ENCODE data around the gene MFSD2B.

DNA sequence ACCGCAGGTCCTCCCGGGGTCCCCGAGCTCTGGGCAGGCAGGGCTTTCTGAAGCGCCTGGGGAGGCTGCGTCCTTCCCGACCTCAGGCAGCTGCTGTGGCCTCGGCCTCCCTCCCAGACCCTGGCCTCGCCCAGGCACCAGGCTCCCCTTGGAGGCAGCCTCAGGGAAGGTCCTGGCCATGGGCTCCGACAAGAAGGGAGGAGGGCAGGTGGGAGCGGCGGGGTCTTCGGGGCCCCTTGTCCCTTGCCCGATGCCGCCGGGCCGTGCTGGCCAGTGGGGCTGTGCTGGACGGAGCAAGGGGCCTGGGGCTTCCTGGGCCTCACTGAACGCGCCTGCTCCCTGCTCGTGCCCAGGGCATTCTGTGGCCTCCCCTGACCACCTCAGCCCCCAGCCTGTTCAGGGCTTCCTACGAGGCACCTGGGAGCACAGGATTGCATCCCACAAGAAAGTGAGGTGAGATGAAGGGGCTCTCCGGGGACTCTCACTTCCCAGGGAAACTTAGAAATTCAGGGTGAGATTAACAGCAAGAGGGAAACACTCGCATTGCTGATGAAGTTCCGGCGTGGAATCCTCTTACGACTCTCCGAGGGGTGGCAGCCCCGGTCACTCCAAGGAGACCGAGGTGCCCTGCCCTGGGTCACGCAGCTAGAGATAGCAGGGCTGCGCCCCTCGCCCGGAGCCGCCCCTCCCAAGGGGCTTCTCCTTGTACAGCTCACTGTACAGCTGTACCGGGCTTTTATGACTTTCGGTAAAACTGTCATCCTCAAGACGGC is 778 bp downstream of the MFSD2B start:
- no peak for TF ChIP-seq BACH2 (CRISPR knock-in tag; IDR thresholded peaks at IDR 0.05; ENCODE audit: borderline replicate concordance)
- TF ChIP-seq ZNF565 (CRISPR knock-in tag; conservative IDR thresholded peaks at IDR 0.05; ENCODE audit: low read depth), result no peak
- TF ChIP-seq ZFP30 (CRISPR knock-in tag; IDR thresholded peaks at IDR 0.05), result no peak
- TF ChIP-seq ISL1 (CRISPR knock-in tag; IDR thresholded peaks at IDR 0.05), result no peak
- no peak for TF ChIP-seq CSDC2 (CRISPR knock-in tag; IDR thresholded peaks at IDR 0.05)
- TF ChIP-seq ZFP3 (CRISPR knock-in tag; IDR thresholded peaks at IDR 0.05), result no peak
- TF ChIP-seq, protein P1, sequence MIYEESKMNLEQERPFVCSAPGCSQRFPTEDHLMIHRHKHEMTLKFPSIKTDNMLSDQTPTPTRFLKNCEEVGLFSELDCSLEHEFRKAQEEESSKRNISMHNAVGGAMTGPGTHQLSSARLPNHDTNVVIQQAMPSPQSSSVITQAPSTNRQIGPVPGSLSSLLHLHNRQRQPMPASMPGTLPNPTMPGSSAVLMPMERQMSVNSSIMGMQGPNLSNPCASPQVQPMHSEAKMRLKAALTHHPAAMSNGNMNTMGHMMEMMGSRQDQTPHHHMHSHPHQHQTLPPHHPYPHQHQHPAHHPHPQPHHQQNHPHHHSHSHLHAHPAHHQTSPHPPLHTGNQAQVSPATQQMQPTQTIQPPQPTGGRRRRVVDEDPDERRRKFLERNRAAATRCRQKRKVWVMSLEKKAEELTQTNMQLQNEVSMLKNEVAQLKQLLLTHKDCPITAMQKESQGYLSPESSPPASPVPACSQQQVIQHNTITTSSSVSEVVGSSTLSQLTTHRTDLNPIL (CRISPR knock-in tag; IDR thresholded peaks at IDR 0.05; ENCODE audit: low read depth), result no peak
- no peak for TF ChIP-seq PPARA (CRISPR knock-in tag; IDR thresholded peaks at IDR 0.05; ENCODE audit: borderline replicate concordance)
- no peak for TF ChIP-seq RARB (CRISPR knock-in tag; IDR thresholded peaks at IDR 0.05)
- TF ChIP-seq ESRRG (CRISPR knock-in tag; IDR thresholded peaks at IDR 0.05), result no peak
- TF ChIP-seq, protein P2, sequence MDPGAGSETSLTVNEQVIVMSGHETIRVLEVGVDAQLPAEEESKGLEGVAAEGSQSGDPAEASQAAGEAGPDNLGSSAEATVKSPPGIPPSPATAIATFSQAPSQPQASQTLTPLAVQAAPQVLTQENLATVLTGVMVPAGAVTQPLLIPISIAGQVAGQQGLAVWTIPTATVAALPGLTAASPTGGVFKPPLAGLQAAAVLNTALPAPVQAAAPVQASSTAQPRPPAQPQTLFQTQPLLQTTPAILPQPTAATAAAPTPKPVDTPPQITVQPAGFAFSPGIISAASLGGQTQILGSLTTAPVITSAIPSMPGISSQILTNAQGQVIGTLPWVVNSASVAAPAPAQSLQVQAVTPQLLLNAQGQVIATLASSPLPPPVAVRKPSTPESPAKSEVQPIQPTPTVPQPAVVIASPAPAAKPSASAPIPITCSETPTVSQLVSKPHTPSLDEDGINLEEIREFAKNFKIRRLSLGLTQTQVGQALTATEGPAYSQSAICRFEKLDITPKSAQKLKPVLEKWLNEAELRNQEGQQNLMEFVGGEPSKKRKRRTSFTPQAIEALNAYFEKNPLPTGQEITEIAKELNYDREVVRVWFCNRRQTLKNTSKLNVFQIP (CRISPR knock-in tag; IDR thresholded peaks at IDR 0.05; ENCODE audit: borderline replicate concordance, low read depth), result no peak
- no peak for TF ChIP-seq ZNF70 (CRISPR knock-in tag; IDR thresholded peaks at IDR 0.05)
